ENCODE results near the gene ZFP91.

The ZFP91 gene

GRCh38 chr11:58582437-58582836 is 3.6 kb downstream of the ZFP91 start:
- no peak for DNase-seq

GRCh38 chr11:58586998-58587397 is 8.1 kb downstream of the ZFP91 start:
- no peak for DNase-seq

GRCh38 chr11:58591659-58592058 is 12.8 kb downstream of the ZFP91 start:
- no peak for DNase-seq

GRCh38 chr11:58592760-58593472 is 14.1 kb downstream of the ZFP91 start:
- no peak for DNase-seq

GRCh38 chr11:58594826-58595225 is 16.0 kb downstream of the ZFP91 start:
- DNase-seq, result no peak

- no peak for DNase-seq
Measured at GRCh38 chr11:58596621-58597020, 17.8 kb downstream of the ZFP91 start.

- no peak for DNase-seq
Measured at GRCh38 chr11:58597486-58598144, 18.8 kb downstream of the ZFP91 start.

- no peak for DNase-seq
Measured at GRCh38 chr11:58600510-58600909, 21.6 kb downstream of the ZFP91 start.

GRCh38 chr11:58606930-58607714 is 28.3 kb downstream of the ZFP91 start:
- DNase-seq, result no peak

- no peak for DNase-seq
Measured at GRCh38 chr11:58608331-58608730, 29.5 kb downstream of the ZFP91 start.

- no peak for DNase-seq
Measured at GRCh38 chr11:58609723-58610122, 30.9 kb downstream of the ZFP91 start.

GRCh38 chr11:58613228-58613627 is 34.4 kb downstream of the ZFP91 start:
- DNase-seq, result no peak

- DNase-seq, result no peak
Measured at GRCh38 chr11:58615559-58615958, 36.7 kb downstream of the ZFP91 start.

- no peak for DNase-seq
Measured at GRCh38 chr11:58616594-58616993, 37.7 kb downstream of the ZFP91 start.

GRCh38 chr11:58617976-58618557 is 39.2 kb downstream of the ZFP91 start:
- DNase-seq, result peak in 1 of 2 donors; percentile 20

GRCh38 chr11:58621586-58622262 is 42.9 kb downstream of the ZFP91 start:
- no peak for DNase-seq

- DNase-seq, result no peak
Measured at GRCh38 chr11:58622344-58622743, 43.5 kb downstream of the ZFP91 start, which contains the start of gene CNTF. CNTF (plus strand) TSS chr11:58622665; CDS start chr11:58622753, 88 bp downstream.

GRCh38 chr11:58625086-58625485 is 46.2 kb downstream of the ZFP91 start:
- DNase-seq, result no peak

GRCh38 chr11:58625826-58626460 is 47.1 kb downstream of the ZFP91 start:
- no peak for DNase-seq

GRCh38 chr11:58626934-58627483 is 48.1 kb downstream of the ZFP91 start:
- no peak for DNase-seq

GRCh38 chr11:58628446-58628845 is 49.6 kb downstream of the ZFP91 start:
- no peak for DNase-seq

GRCh38 chr11:58629857-58630256 is 51.0 kb downstream of the ZFP91 start:
- peak in 1 of 2 donors; percentile 40 for DNase-seq

Data from CD4-positive, alpha-beta T cell treated with Interferon alpha-2 for 1 hour (primary cell).